Motor neuron (in vitro differentiated cells): ENCODE results near the gene EPS8L3. TPM values are rescaled to one million over a fixed set of nuclear protein-coding genes. Genes with fewer than 3 reads are reported as not detected.

Experiments used
- ATAC-seq, 8 experiments: fragments of 200-7000 bp; cut with Tn5 transposase; replicated peaks in 6 of 8; 2 replicates each; pipeline ENCODE4 v1.8.0; 2021; ENCODE audit warnings: mild to moderate bottlenecking in 8 of 8, moderate library complexity in 8 of 8
- H3K27ac ChIP-seq, 2 donors: fragments of 250-450 bp; sonication (Bioruptor Pico); 2 replicates each; pipeline ENCODE4 v1.9.0; 2021; ENCODE audit warnings: antibody characterized with exemption in 2 of 2, mild to moderate bottlenecking in 2 of 2, moderate library complexity in 1 of 2
- H3K4me1 ChIP-seq, 2 donors: fragments of 250-450 bp; sonication (Bioruptor Pico); replicated peaks in 1 of 2; 2 replicates each; pipeline ENCODE4 v1.6.1; 2021; ENCODE audit warnings: antibody characterized with exemption in 2 of 2, mild to moderate bottlenecking in 2 of 2, moderate library complexity in 1 of 2
- H3K4me3 ChIP-seq, 5 donors: fragments of 250-450 bp; sonication (Bioruptor Pico); 2 replicates each; pipeline ENCODE4 v1.9.0; 2021; ENCODE audit warnings: antibody characterized with exemption in 5 of 5, mild to moderate bottlenecking in 5 of 5, moderate library complexity in 4 of 5
- WGBS, 10 experiments: fragments of 450-650 bp; shearing (Covaris generic); methylation state at CpG; one replicate each; pipeline ENCODE4 v1.0.0; 2022; 5-methylcytosine and 5-hydroxymethylcytosine counted together
- in situ Hi-C, 9 experiments: fragments of 400-800 bp; cut with MboI; loops; one replicate each; pipeline ENCODE4 v1.15.0; 2021; ENCODE audit warnings: low sequenced_read_pairs in 9 of 9, low pct_unique_long_range_greater_than_20kb in 2 of 9; ENCODE audit not compliant: unreplicated experiment in 9 of 9
- total RNA-seq, 8 experiments: library from RNA; unstranded; fragments of 300-600 nt; gene quantifications; 2 replicates each; pipeline versions ENCODE4 v1.2.3 to v1.2.4, GENCODE V29; 2022

The EPS8L3 gene
- total RNA-seq, 8 experiments from 2014 or later, result 1.0 to 3.1 TPM; not detected in 6

- in situ Hi-C loops, result loop anchor here in 1 of 9 experiments (25.0 kb wide), 1 partner anchor 103 kb away; no protein-coding TSS in a partner anchor
- 0 to 10% (median 2%) methylated on average over 1 to 41 of the region's 86 CpGs; no CpG with 5 or more reads in 3 of the 10 experiments for WGBS, 10 experiments
- ATAC-seq, result peak; percentile 91 to 94 (median 93)
- peak overlapping the region; percentile 52 to 73 (median 54) for H3K4me3 ChIP-seq
- H3K27ac ChIP-seq, result peak overlapping the region; percentile 59 to 64
- H3K4me1 ChIP-seq, result peaks cover 7 to 9% of the 10 kb centered on the region in 2 donors
These were observed 23.7 kb downstream of the EPS8L3 start for GRCh38 chr1:109739738-109740614.

GRCh38 chr1:109733236-109733870 is 30.4 kb downstream of the EPS8L3 start:
- H3K4me3 ChIP-seq, result no peak overlapping the region
- in situ Hi-C loops, result loop anchor here in 1 of 9 experiments (25.0 kb wide), 1 partner anchor 96 kb away; no protein-coding TSS in a partner anchor
- 60 to 92% (median 79%) methylated on average over 1 to 3 of the region's 4 CpGs; no CpG with 5 or more reads in 3 of the 10 experiments for WGBS, 10 experiments
- H3K4me1 ChIP-seq, result no peaks in the 10 kb centered on the region
- peak in 6 of 8 experiments; percentile 18 to 95 (median 44) for ATAC-seq
- H3K27ac ChIP-seq, result no peak overlapping the region

GRCh38 chr1:109732390-109732881 is 31.3 kb downstream of the EPS8L3 start:
- ATAC-seq, result peak in 3 of 8 experiments; percentile 50 to 78 (median 76)
- Histone ChIP-seq H3K27ac (no peak overlapping the region), H3K4me1 (no peaks in the 10 kb centered on the region), H3K4me3 (no peak overlapping the region)
- in situ Hi-C loops, result loop anchor here in 1 of 9 experiments (25.0 kb wide), 1 partner anchor 95 kb away; no protein-coding TSS in a partner anchor
- WGBS, 10 experiments, result 29 to 85% (median 60%) methylated on average over 1 to 3 of the region's 3 CpGs

GRCh38 chr1:109730666-109731065 is 33.1 kb downstream of the EPS8L3 start:
- in situ Hi-C loops, result loop anchor here in 1 of 9 experiments (25.0 kb wide), 1 partner anchor 93 kb away; no protein-coding TSS in a partner anchor
- Histone ChIP-seq H3K4me1 (no peaks in the 10 kb centered on the region), H3K27ac (no peak overlapping the region), H3K4me3 (no peak overlapping the region)
- 27 to 100% (median 67%) methylated on average over 1 to 6 of the region's 6 CpGs for WGBS, 10 experiments
- ATAC-seq, result peak in 2 of 8 experiments; percentile 28 to 29

GRCh38 chr1:109728870-109729269 is 34.9 kb downstream of the EPS8L3 start:
- Histone ChIP-seq H3K27ac (no peak overlapping the region), H3K4me1 (no peaks in the 10 kb centered on the region), H3K4me3 (no peak overlapping the region)
- ATAC-seq, result no peak
- in situ Hi-C loops, result loop anchor here in 1 of 9 experiments (25.0 kb wide), 1 partner anchor 92 kb away; no protein-coding TSS in a partner anchor
- WGBS, 10 experiments, result 43 to 100% (median 91%) methylated on average over 1 to 7 of the region's 7 CpGs; no CpG with 5 or more reads in 3 of the 10 experiments

- in situ Hi-C loops, result loop anchor here in 1 of 9 experiments (25.0 kb wide), 1 partner anchor 90 kb away; no protein-coding TSS in a partner anchor
- Histone ChIP-seq H3K4me1 (no peaks in the 10 kb centered on the region), H3K4me3 (no peak overlapping the region), H3K27ac (no peak overlapping the region)
- ATAC-seq, result peak in 3 of 8 experiments; percentile 29 to 53 (median 36)
- WGBS, 10 experiments, result 60 to 100% (median 84%) methylated on average over 1 to 12 of the region's 12 CpGs
These were observed 36.9 kb downstream of the EPS8L3 start for GRCh38 chr1:109726728-109727373.

- Histone ChIP-seq H3K4me1 (no peaks in the 10 kb centered on the region), H3K4me3 (no peak overlapping the region), H3K27ac (no peak overlapping the region)
- in situ Hi-C loops, result loop anchor here in 1 of 9 experiments (25.0 kb wide), 1 partner anchor 89 kb away; no protein-coding TSS in a partner anchor
- peak in 3 of 8 experiments; percentile 5 to 15 (median 10) for ATAC-seq
- 0 to 100% (median 67%) methylated on average over 1 of the region's 1 CpG; no CpG with 5 or more reads in 2 of the 10 experiments for WGBS, 10 experiments
These were observed 37.7 kb downstream of the EPS8L3 start for GRCh38 chr1:109726007-109726406.

GRCh38 chr1:109725510-109725909 is 38.2 kb downstream of the EPS8L3 start:
- peak in 1 of 8 experiments; percentile 3 for ATAC-seq
- in situ Hi-C loops, result loop anchor here in 1 of 9 experiments (25.0 kb wide), 1 partner anchor 88 kb away; no protein-coding TSS in a partner anchor
- no peak overlapping the region for H3K4me3 ChIP-seq
- H3K4me1 ChIP-seq, result no peaks in the 10 kb centered on the region
- WGBS, 10 experiments, result 11 to 93% (median 86%) methylated on average over 1 to 4 of the region's 4 CpGs; no CpG with 5 or more reads in 3 of the 10 experiments
- no peak overlapping the region for H3K27ac ChIP-seq

- H3K4me1 ChIP-seq, result no peaks in the 10 kb centered on the region
- WGBS, 10 experiments, result 0 to 88% (median 65%) methylated on average over 1 to 3 of the region's 5 CpGs; no CpG with 5 or more reads in 6 of the 10 experiments
- in situ Hi-C loops, result loop anchor here in 1 of 9 experiments (25.0 kb wide), 1 partner anchor 88 kb away; no protein-coding TSS in a partner anchor
- no peak overlapping the region for H3K4me3 ChIP-seq
- H3K27ac ChIP-seq, result no peak overlapping the region
- no peak for ATAC-seq
These were observed 38.8 kb downstream of the EPS8L3 start for GRCh38 chr1:109724933-109725332.

GRCh38 chr1:109722908-109723691 is 40.6 kb downstream of the EPS8L3 start:
- Histone ChIP-seq H3K4me1 (no peaks in the 10 kb centered on the region), H3K4me3 (no peak overlapping the region), H3K27ac (no peak overlapping the region)
- WGBS, 10 experiments, result 0 to 91% (median 68%) methylated on average over 1 to 7 of the region's 7 CpGs
- peak in 3 of 8 experiments; percentile 64 to 79 (median 66) for ATAC-seq
- in situ Hi-C loops, result no loop called here

GRCh38 chr1:109721971-109722370 is 41.8 kb downstream of the EPS8L3 start:
- WGBS, 10 experiments, result 67 to 100% (median 80%) methylated on average over 1 of the region's 1 CpG; no CpG with 5 or more reads in 1 of the 10 experiments
- no peaks in the 10 kb centered on the region for H3K4me1 ChIP-seq
- no peak overlapping the region for H3K27ac ChIP-seq
- H3K4me3 ChIP-seq, result no peak overlapping the region
- in situ Hi-C loops, result no loop called here
- no peak for ATAC-seq
